Esophagus squamous epithelium (tissue), 4 donors: ENCODE measurements around the gene OTOF.

Experiments used
- CTCF ChIP-seq, 6 experiments: fragments of 450-650 bp in 4 of 6; fragments of 200-600 bp in 2 of 6; sonication (generic) in 2 of 6; IDR thresholded peaks; one replicate each; pipeline ENCODE4 v1.5.1; 2016 to 2019; ENCODE audit warnings: antibody characterized with exemption in 6 of 6, mild to moderate bottlenecking in 4 of 6, moderate library complexity in 4 of 6
- POLR2A ChIP-seq, 4 donors: fragments of 450-650 bp; IDR thresholded peaks; one replicate each; pipeline ENCODE4 v1.6.1; 2017; ENCODE audit warnings: antibody characterized with exemption in 4 of 4, mild to moderate bottlenecking in 4 of 4, moderate library complexity in 3 of 4

- TF ChIP-seq CTCF (IDR thresholded peaks at IDR 0.05): no peak
- TF ChIP-seq POLR2A (IDR thresholded peaks at IDR 0.05): no peak
Observed at GRCh38 chr2:26507088-26507487, 29.2 kb upstream of the OTOF start.
